ENCODE measurements around the gene GCNT1.

Gene GCNT1

DNA sequence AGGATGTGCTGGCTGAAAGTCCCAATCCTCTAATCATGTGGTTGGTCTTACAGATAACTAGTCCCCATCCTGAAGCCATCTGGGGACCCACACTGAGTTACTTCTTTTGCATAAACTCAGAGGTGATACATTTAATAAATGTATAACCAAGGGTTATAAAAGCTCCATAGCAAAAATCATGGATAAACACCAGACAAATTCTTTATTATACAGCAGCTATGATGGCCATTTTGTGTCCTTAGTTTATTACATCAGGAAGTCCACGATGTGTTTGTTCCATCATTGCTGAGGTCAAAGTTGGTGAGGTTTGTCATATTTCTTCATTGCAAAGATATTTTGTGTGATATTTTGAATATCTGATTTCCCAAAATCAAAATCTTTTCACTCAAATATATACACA lies 80.2 kb downstream of the GCNT1 start:
- DNase-seq (ENCODE audit: low spot score) = no peak

DNA sequence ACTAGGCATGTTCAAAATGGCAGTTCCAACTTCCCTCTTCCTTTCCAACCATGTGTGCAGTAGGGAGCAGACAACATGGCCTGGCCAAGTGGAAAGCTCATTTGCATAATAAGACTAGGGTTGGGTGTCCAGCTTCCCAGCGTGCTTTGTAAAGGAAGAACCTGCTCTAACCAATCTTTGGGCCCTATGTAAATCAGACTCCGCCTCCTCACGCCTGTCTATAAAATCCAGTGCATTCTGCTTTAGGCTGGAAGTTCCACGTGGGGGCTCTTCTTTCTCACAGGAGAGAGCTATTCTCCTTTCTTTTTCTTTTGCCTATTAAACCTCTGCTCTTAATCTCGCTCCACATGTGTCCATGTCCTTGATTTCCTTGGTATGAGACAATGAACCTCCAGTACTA lies 83.4 kb downstream of the GCNT1 start:
- no peak for DNase-seq (ENCODE audit: low spot score)

DNA sequence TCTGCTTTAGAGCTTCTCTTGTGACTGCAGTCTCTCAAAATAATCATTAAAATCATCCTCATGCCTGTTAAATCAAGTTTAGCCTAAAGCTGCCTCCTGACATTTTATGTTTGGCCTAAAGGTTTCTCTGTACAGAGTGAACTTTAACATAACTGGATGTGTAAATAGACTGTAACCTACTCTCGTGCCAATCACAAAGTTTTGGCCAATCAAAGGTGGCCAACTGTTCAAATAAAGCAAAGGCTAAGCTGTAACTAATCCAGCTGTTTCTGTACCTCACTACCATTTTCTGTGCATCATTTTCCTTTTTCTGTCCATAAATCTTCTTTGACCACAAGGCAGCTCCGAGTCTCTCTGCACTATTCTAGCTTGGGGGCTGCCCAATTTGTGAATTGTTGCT lies 86.2 kb downstream of the GCNT1 start:
- no peak for DNase-seq (ENCODE audit: low spot score)

DNA sequence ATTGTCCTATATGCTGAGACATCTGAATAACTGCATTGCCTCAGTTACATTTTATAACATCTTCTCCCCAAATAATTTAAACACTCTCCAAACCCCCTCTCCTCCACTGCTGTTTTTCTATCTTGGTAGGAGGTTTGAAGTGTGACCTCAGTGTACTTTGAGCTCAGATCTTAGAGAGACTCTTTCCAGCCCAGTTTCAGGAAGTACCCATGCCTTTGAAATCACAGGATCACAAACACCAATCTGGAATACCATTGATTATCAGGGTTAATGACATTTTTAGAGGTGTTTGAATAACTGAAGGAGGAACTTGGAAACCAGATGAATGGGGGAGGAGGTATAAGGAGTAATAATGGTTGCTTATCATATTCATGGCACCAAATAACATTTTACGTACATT lies 93.2 kb downstream of the GCNT1 start:
- DNase-seq (ENCODE audit: low spot score) = no peak

DNA sequence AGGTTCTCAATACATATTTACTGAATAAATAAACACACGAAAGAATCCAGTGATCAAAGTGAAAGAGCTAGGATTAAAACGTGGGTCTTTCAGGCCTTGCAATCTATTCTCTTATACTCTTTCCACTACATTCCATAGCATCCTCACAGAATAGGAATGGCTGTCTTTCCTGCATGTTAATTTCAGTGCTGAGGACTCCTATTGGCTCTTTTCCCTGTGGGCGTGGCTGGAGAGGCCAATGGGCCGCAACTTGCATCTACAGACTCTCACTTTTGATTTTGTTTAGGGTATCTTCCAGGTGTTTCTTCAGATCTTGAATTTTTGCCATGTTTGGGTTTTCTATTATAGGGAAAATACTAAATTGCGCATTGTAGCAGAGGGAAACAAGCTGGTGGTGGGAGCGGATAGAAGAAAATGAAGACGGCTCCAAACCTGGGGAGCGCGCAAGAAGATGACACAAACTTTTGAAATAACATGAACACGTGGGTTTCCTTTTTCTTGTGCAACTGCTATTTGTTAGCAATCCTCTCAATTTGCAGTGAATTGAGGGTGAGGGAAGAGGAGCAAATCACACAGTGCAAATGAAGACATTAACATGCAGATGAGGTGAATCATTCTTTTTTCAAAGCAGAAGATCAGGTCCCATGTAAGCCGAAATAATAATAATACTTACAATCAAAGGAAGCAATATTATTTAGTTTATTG lies 93.9 kb downstream of the GCNT1 start:
- no peak for DNase-seq (ENCODE audit: low spot score)

DNA sequence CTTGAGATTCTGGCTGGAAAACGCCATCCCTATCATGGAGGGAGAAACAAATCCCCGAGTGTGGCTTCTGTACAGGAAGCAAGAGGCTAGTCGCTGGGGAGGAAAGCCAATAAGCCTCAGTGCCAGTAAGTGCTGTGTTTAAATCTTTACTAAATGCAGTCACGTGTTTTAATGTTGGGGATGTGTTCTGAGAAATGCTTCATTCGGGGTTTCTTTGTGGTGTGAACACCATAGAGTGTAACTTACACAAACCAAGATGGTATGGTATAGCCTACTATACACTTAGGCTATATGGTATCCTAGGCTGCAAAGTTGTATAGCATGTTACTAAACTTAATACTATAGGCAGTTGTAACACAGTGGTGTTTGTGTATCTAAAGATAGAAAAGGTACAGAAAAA lies 94.7 kb downstream of the GCNT1 start:
- DNase-seq (ENCODE audit: low spot score) = no peak
